A549 (cell line): Measurements from ENCODE around the gene CTNNBL1. TPM values are rescaled to one million over a fixed set of nuclear protein-coding genes. Genes with fewer than 3 reads are reported as not detected.
"Not testable (repeated sequence)": the region's sequence is repeated elsewhere in the genome, so short reads cannot be mapped to it uniquely, and the experiment has no call there.

Experiments used
- ATAC-seq, 2 experiments: fragments of 200-7000 bp in 1 of 2; fragments of >200 bp in 1 of 2; cut with Nextera tagmentation in 1 of 2; cut with Tn5 transposase in 1 of 2; 3 replicates each; pipeline versions ENCODE4 v1.8.0 to v1.9.1; 2018 to 2020; ENCODE audit warnings: mild to moderate bottlenecking in 1 of 2, moderate library complexity in 1 of 2
- CTCF ChIA-PET: fragments of 300-600 bp; sonication (Branson Sonifier 250); formaldehyde crosslinking; extraction: SDS; loops from one replicate; lab custom pipeline; 2021; ENCODE audit warnings: antibody characterized with exemption, inconsistent platforms; lab: Yijun Ruan, JAX
- POLR2A ChIA-PET: fragments of 350-600 bp; formaldehyde crosslinking; extraction: SDS; loops from one replicate; lab custom pipeline; 2021; ENCODE audit warnings: antibody characterized with exemption, inconsistent platforms; lab: Yijun Ruan, JAX
- DNase-seq, 2 experiments: peaks; one replicate each; pipeline versions ENCODE4 v3.0.0 to v3.0.0-alpha.2; 2011 to 2016; ENCODE audit warnings: low read depth in 1 of 2, low spot score in 1 of 2
- FAIRE-seq: peaks from 2 replicates; lab custom pipeline; 2011; peaks lifted over from hg19 to GRCh38; lab: Jason Lieb, UNC
- H3K27ac ChIP-seq, 2 experiments: fragments of >200 bp; sonication (Bioruptor Twin); formaldehyde crosslinking; 3 replicates each; pipeline ENCODE4 v1.5.1; 2016 to 2017
- H3K4me1 ChIP-seq: fragments of >200 bp; sonication (Bioruptor Twin); formaldehyde crosslinking; 3 replicates; pipeline ENCODE4 v1.6.1; 2016
- H3K4me2 ChIP-seq: fragments of >200 bp; sonication (Bioruptor Twin); formaldehyde crosslinking; 3 replicates; pipeline ENCODE4 v1.6.1; 2016
- H3K4me3 ChIP-seq: fragments of >200 bp; sonication (Bioruptor Twin); formaldehyde crosslinking; 3 replicates; pipeline ENCODE4 v1.5.1; 2016
- H3K9me3 ChIP-seq: fragments of >200 bp; sonication (Bioruptor Twin); formaldehyde crosslinking; 3 replicates; pipeline ENCODE4 v1.6.1; 2016
- CBX8 ChIP-seq: fragments of 200-600 bp; sonication (generic); IDR thresholded peaks from 2 replicates; pipeline ENCODE4 v1.6.1; 2016
- CHD2 ChIP-seq: fragments of 150-350 bp; IDR thresholded peaks from 2 replicates; pipeline ENCODE4 v1.6.1; 2014; ENCODE audit warnings: low read length; ENCODE audit not compliant: partially characterized antibody
- CHD4 ChIP-seq: fragments of 200-600 bp; sonication (generic); IDR thresholded peaks from 2 replicates; pipeline ENCODE4 v1.6.1; 2016; ENCODE audit warnings: antibody characterized with exemption, mild to moderate bottlenecking, borderline replicate concordance
- EHMT2 ChIP-seq: fragments of 200-600 bp; sonication (generic); IDR thresholded peaks from 2 replicates; pipeline ENCODE4 v1.6.1; 2016; ENCODE audit warnings: antibody characterized with exemption, low read depth, mild to moderate bottlenecking, moderate library complexity
- FOSB ChIP-seq: fragments of 250-450 bp; sonication (Bioruptor Pico); IDR thresholded peaks from 2 replicates; pipeline ENCODE4 v1.5.0; 2020; ENCODE audit warnings: mild to moderate bottlenecking, moderate library complexity
- HEYL ChIP-seq: fragments of 250-450 bp; sonication (Bioruptor Pico); IDR thresholded peaks from 2 replicates; pipeline ENCODE4 v1.8.0; 2021; ENCODE audit warnings: mild to moderate bottlenecking, moderate library complexity
- MAFK ChIP-seq: fragments of 450-650 bp; IDR thresholded peaks from 2 replicates; pipeline ENCODE4 v1.6.1; 2014; ENCODE audit not compliant: partially characterized antibody
- MYC ChIP-seq: IDR thresholded peaks from 2 replicates; pipeline ENCODE4 v1.6.1; 2012; ENCODE audit warnings: mild to moderate bottlenecking, inconsistent platforms, low read length, improper control_type of control experiment, borderline replicate concordance
- PHF8 ChIP-seq: fragments of 200-600 bp; sonication (generic); IDR thresholded peaks from 2 replicates; pipeline ENCODE4 v1.6.1; 2016; ENCODE audit warnings: low read depth, mild to moderate bottlenecking, antibody characterized with exemption, moderate library complexity, borderline replicate concordance
- POLR2A ChIP-seq: IDR thresholded peaks from 2 replicates; pipeline ENCODE4 v1.6.1; 2012; ENCODE audit warnings: mild to moderate bottlenecking, low read length
- POLR2AphosphoS2 ChIP-seq: conservative IDR thresholded peaks from 2 replicates; pipeline ENCODE4 v1.6.1; 2012; ENCODE audit warnings: low read length, improper control_type of control experiment, inconsistent platforms
- RFX5 ChIP-seq: fragments of 450-650 bp; IDR thresholded peaks from 2 replicates; pipeline ENCODE4 v1.7.1; 2014; ENCODE audit warnings: antibody characterized with exemption, mild to moderate bottlenecking, moderate library complexity
- SREBF2 ChIP-seq: fragments of 450-650 bp; IDR thresholded peaks from 2 replicates; pipeline ENCODE4 v1.6.1; 2014; ENCODE audit warnings: mild to moderate bottlenecking, moderate library complexity
- TFCP2L1 ChIP-seq: fragments of 250-450 bp; sonication (Bioruptor Pico); IDR thresholded peaks from 2 replicates; pipeline ENCODE4 v1.5.0; 2021; ENCODE audit warnings: mild to moderate bottlenecking
- ZC3H11A ChIP-seq: fragments of 450-650 bp; IDR thresholded peaks from 2 replicates; pipeline ENCODE4 v1.6.1; 2014; ENCODE audit warnings: antibody characterized with exemption, mild to moderate bottlenecking
- ZFP36 ChIP-seq: fragments of 450-650 bp; IDR thresholded peaks from 2 replicates; pipeline ENCODE4 v1.6.1; 2014; ENCODE audit warnings: borderline replicate concordance; ENCODE audit not compliant: partially characterized antibody
- WGBS: methylation state at CpG from one replicate; pipeline ENCODE4 v1.1.6; 2017; ENCODE audit errors: missing lambda C conversion rate; 5-methylcytosine and 5-hydroxymethylcytosine counted together
- polyA plus RNA-seq, 4 experiments: library from polyadenylated mRNA; depleted of rRNA in 3 of 4; stranded (reverse); fragments of >200 nt; fragmentation: RNase III in 1 of 4; extraction: RNeasy Plus Mini Kit Qiagen cat#74134 plus additional on column Dnase treatment in 1 of 4; gene quantifications; 2 replicates in 3 of 4; 3 replicates in 1 of 4; pipeline ENCODE4 v1.2.3, GENCODE V29; 2011 to 2017
- TF ChIP-seq, protein P1 (sequence below): fragments of >200 bp; sonication (Bioruptor Twin); formaldehyde crosslinking; IDR thresholded peaks from 3 replicates; pipeline ENCODE4 v1.6.1; 2016
- TF ChIP-seq, protein P2 (sequence below): fragments of 250-450 bp; sonication (Bioruptor Pico); IDR thresholded peaks from 2 replicates; pipeline ENCODE4 v1.5.0; 2020; ENCODE audit warnings: low read depth, mild to moderate bottlenecking, moderate library complexity
- TF ChIP-seq, protein P3 (sequence below): fragments of 200-600 bp; sonication (generic); IDR thresholded peaks from 2 replicates; pipeline ENCODE4 v1.6.1; 2016; ENCODE audit warnings: antibody characterized with exemption, mild to moderate bottlenecking, moderate library complexity

The CTNNBL1 gene
- polyA plus RNA-seq, 2 of the 4 experiments (the other 2 are of a cell fraction), result 41.0 to 59.9 TPM

DNA sequence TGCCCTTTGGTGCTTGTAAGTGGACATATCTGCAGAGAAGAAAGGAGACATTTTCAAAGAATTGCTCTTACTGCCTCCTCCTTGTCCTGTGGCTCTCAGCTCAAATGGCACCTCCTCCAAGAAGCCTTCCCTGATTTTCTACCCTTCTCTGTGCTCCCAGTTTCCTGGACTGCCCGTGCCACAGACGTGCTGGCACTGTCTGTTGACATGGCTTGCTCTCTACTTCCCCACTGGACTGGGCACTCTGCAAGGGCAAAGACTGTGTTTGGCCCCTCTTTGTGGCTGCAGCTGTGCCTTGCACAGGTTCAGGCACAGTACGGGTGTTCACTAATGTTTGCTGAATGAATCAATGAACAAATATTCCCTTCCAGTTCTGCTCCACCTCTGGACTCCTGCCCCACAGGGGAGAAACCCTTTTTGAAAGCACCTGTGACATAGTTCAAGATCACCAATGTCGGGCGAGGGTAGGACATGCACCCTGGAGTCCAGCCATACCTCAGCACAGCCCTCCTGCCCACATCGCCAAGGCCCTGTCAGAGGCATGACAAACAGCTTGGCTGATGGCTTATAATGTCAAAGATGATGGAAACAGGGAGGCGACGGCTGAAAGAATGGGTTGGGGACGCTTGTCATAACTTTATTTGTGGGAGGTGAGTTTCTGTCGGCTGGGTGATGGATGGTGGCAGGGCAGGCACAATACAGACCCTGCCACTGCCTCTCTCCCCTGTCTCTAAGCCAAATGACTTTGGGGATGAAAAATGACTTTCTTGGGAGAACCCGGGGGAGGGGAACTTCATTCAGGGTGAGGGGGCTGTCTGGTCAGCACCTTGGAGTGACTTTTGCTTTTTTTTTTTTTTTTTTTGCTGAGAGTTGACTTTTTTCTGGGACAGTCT, 15.6 kb upstream of the CTNNBL1 start:
- peak; percentile 60 for TF ChIP-seq ZFP36
- no peak for TF ChIP-seq SREBF2
- TF ChIP-seq, all 56 proteins: peak for 1
- Histone ChIP-seq H3K4me3 (no peak overlapping the region), H3K27ac (no peak overlapping the region), H3K4me2 (no peak overlapping the region), H3K4me1 (no peaks in the 10 kb centered on the region), H3K9me3 (no peaks in the 10 kb centered on the region)
- 17% methylated on average over 11 of the region's 11 CpGs for WGBS
- DNase-seq (no peak), FAIRE-seq (no peak), ATAC-seq (no peak)
- CTCF ChIA-PET, result interaction anchor here (0.7 to 1.0 kb wide), 2 partner anchors 63 to 68 kb away, joined by 3 read pairs; no protein-coding TSS in a partner anchor
- POLR2A ChIA-PET, result no interaction called here

DNA sequence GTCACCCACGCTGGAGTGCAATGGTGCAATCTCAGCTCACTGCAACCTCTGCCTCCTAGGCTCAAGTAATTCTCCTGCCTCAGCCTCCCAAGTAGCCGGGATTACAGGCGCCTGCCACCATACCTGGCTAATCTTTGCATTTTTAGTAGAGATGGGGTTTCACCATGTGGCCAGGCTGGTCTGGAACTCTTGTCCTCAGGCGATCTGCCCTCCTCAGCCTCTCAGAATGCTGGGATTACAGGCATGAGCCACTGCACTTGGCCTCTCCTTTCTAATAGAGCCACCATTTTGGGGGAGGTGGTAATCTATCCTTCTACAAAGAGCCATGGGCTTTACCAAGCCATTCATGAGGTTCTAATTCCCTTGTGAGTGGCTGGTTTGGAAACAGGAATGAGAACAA, 14.1 kb upstream of the CTNNBL1 start:
- POLR2A ChIA-PET, result not testable (repeated sequence)

DNA sequence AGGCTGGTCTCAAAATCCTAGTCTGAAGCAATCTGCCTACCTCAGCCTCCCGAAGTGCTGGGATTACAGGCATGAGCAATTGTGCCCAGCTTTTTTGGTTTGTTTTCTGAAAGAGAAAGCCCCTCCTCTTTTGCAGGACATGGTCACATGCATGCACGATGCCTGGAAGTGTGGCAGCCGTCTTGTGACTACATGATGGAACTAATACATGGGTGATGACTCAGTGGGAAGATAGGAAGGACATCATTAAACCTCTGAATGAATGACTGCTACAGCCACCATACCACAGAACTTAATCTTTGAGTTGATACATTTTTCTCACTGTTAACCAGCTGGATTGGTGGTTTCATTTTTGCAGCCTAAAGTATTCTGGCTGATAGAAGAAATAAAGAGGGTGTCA, 13.4 kb upstream of the CTNNBL1 start:
- WGBS, result 11% methylated on average over 3 of the region's 3 CpGs
- ChIA-PET POLR2A (no interaction called here), CTCF (no interaction called here)
- Histone ChIP-seq H3K9me3 (no peaks in the 10 kb centered on the region), H3K27ac (no peak overlapping the region), H3K4me2 (no peak overlapping the region), H3K4me1 (no peaks in the 10 kb centered on the region), H3K4me3 (no peak overlapping the region)
- FAIRE-seq, result no peak
- TF ChIP-seq HEYL (no peak), CBX8 (no peak), POLR2AphosphoS2 (no peak), TFCP2L1 (no peak), CHD4 (no peak), FOSB (CRISPR knock-in tag) (no peak), PHF8 (no peak), ZC3H11A (no peak), MAFK (no peak), ZFP36 (no peak), EHMT2 (no peak), CHD2 (no peak)
- TF ChIP-seq, protein P1, sequence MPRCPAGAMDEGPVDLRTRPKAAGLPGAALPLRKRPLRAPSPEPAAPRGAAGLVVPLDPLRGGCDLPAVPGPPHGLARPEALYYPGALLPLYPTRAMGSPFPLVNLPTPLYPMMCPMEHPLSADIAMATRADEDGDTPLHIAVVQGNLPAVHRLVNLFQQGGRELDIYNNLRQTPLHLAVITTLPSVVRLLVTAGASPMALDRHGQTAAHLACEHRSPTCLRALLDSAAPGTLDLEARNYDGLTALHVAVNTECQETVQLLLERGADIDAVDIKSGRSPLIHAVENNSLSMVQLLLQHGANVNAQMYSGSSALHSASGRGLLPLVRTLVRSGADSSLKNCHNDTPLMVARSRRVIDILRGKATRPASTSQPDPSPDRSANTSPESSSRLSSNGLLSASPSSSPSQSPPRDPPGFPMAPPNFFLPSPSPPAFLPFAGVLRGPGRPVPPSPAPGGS, result no peak
- ATAC-seq, result no peak
- DNase-seq, result no peak

More for the DNA sequence above, 14.1 kb upstream of the CTNNBL1 start:
- DNase-seq, ATAC-seq, H3K9me3 ChIP-seq, FAIRE-seq, H3K4me1 ChIP-seq, H3K27ac ChIP-seq, H3K4me2 ChIP-seq, CTCF ChIA-PET, H3K4me3 ChIP-seq: not testable (repeated sequence)
- WGBS, result 19% methylated on average over 4 of the region's 4 CpGs

DNA sequence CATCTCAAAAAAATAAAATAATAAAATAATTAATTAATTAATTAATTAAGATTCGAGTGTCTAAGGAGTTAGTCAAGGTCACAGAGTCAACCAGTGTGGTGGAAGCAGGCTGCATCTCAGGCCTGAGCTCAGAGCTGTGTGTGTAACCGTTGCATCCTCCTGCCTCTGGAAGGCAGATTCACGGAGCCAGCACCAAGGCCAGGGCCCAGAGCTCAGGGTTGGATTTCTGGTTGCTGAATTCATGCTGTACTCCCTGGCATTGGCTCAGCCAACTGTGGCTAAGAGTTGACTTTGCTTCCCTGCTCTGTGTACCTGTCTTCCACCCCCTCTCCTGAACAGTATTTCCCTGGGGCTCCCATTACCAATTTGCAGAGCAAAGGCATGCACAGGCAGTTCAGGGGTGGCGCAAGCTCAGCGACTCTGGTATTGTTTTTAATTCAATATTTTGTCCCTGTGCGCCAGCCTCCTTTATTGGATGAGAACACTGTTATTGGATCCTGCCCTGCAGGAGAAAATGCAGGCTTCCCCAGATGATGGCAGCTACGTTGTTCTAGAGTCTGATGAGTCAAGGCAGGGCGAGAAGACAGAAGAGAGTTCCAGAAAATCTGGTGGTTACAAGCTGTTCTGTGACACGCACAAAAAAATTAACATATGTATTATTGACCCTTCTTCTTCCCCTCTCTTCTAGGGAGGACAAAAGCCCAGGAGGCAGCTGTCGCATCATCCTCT, 12.3 kb upstream of the CTNNBL1 start:
- Histone ChIP-seq H3K27ac (no peak overlapping the region), H3K4me1 (no peaks in the 10 kb centered on the region), H3K4me3 (no peak overlapping the region), H3K9me3 (no peaks in the 10 kb centered on the region; the same call in 2 of the 3 replicates), H3K4me2 (no peak overlapping the region)
- TF ChIP-seq POLR2AphosphoS2 (no peak), RFX5 (no peak), SREBF2 (no peak), MYC (no peak), POLR2A (no peak)
- TF ChIP-seq, protein P2, sequence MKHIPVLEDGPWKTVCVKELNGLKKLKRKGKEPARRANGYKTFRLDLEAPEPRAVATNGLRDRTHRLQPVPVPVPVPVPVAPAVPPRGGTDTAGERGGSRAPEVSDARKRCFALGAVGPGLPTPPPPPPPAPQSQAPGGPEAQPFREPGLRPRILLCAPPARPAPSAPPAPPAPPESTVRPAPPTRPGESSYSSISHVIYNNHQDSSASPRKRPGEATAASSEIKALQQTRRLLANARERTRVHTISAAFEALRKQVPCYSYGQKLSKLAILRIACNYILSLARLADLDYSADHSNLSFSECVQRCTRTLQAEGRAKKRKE (CRISPR knock-in tag), result no peak
- TF ChIP-seq, protein P1, result no peak
- TF ChIP-seq, protein P3, sequence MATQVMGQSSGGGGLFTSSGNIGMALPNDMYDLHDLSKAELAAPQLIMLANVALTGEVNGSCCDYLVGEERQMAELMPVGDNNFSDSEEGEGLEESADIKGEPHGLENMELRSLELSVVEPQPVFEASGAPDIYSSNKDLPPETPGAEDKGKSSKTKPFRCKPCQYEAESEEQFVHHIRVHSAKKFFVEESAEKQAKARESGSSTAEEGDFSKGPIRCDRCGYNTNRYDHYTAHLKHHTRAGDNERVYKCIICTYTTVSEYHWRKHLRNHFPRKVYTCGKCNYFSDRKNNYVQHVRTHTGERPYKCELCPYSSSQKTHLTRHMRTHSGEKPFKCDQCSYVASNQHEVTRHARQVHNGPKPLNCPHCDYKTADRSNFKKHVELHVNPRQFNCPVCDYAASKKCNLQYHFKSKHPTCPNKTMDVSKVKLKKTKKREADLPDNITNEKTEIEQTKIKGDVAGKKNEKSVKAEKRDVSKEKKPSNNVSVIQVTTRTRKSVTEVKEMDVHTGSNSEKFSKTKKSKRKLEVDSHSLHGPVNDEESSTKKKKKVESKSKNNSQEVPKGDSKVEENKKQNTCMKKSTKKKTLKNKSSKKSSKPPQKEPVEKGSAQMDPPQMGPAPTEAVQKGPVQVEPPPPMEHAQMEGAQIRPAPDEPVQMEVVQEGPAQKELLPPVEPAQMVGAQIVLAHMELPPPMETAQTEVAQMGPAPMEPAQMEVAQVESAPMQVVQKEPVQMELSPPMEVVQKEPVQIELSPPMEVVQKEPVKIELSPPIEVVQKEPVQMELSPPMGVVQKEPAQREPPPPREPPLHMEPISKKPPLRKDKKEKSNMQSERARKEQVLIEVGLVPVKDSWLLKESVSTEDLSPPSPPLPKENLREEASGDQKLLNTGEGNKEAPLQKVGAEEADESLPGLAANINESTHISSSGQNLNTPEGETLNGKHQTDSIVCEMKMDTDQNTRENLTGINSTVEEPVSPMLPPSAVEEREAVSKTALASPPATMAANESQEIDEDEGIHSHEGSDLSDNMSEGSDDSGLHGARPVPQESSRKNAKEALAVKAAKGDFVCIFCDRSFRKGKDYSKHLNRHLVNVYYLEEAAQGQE, result peak; percentile 56
- ChIA-PET CTCF (interaction anchor here (1.1 to 1.3 kb wide), 2 partner anchors 9 to 85 kb away, joined by 3 read pairs; no protein-coding TSS in a partner anchor), POLR2A (no interaction called here)
- DNase-seq, result no peak
- ATAC-seq, result 0 out of 6 replicates have a peak, but pooled peaks of 1 of the 2 experiments have one; percentile 27
- WGBS, result 65% methylated on average over 10 of the region's 10 CpGs
- FAIRE-seq, result no peak
